H1 (cell line): ENCODE results near the gene MCRS1. TPM values are rescaled to one million over a fixed set of nuclear protein-coding genes. Genes with fewer than 3 reads are reported as not detected.
A peak's percentile ranks its signal among the peaks of the same experiment; 100 is the strongest.

ENCODE experiments used
- CTCF ChIA-PET: fragments of 300-600 bp; sonication (Branson Sonifier 250); formaldehyde crosslinking; loops from one replicate; lab custom pipeline; 2021; ENCODE audit not compliant: partially characterized antibody; lab: Charles Lee
- POLR2A ChIA-PET: fragments of 300-600 bp; sonication (Branson Sonifier 250); formaldehyde crosslinking; loops from one replicate; lab custom pipeline; 2021; ENCODE audit warnings: inconsistent platforms; ENCODE audit not compliant: partially characterized antibody; lab: Charles Lee
- DNase-seq, 2 experiments: peaks; one replicate each; pipeline versions ENCODE4 v3.0.0 to v3.0.0-alpha.2; 2010 to 2022; ENCODE audit warnings: low spot score in 2 of 2, low read depth in 1 of 2, mixed read lengths in 1 of 2
- FAIRE-seq: peaks from 2 replicates; lab custom pipeline; 2011; peaks lifted over from hg19 to GRCh38; lab: Jason Lieb, UNC
- H2AFZ ChIP-seq: 2 replicates; pipeline ENCODE4 v1.8.1; 2012; ENCODE audit warnings: low read length, inconsistent platforms
- H2AK5ac ChIP-seq: 2 replicates; pipeline ENCODE4 v1.6.1; 2013; ENCODE audit warnings: low read depth, low read length
- H2BK120ac ChIP-seq: replicated peaks from 2 replicates; pipeline ENCODE3; 2013; ENCODE audit warnings: low read depth, low read length, inconsistent platforms
- H2BK12ac ChIP-seq: 2 replicates; pipeline ENCODE4 v1.6.1; 2013; ENCODE audit warnings: low read depth, low read length
- H2BK15ac ChIP-seq: 2 replicates; pipeline ENCODE4 v1.6.1; 2013; ENCODE audit warnings: low read length
- H2BK20ac ChIP-seq: 2 replicates; pipeline ENCODE4 v1.6.1; 2013; ENCODE audit warnings: low read length
- H2BK5ac ChIP-seq: 2 replicates; pipeline ENCODE4 v1.6.1; 2013; ENCODE audit warnings: low read depth, low read length
- H3K14ac ChIP-seq: 2 replicates; pipeline ENCODE4 v1.6.1; 2013; ENCODE audit warnings: inconsistent platforms; ENCODE audit not compliant: insufficient read length
- H3K18ac ChIP-seq: 2 replicates; pipeline ENCODE4 v1.6.1; 2013; ENCODE audit warnings: low read length; ENCODE audit errors: extremely low read depth
- H3K23ac ChIP-seq: 2 replicates; pipeline ENCODE4 v1.6.1; 2013; ENCODE audit warnings: inconsistent platforms; ENCODE audit not compliant: insufficient read length
- H3K23me2 ChIP-seq: 2 replicates; pipeline ENCODE4 v1.6.1; 2013; ENCODE audit warnings: low read depth, low read length
- H3K27ac ChIP-seq: 2 replicates; pipeline ENCODE4 v1.6.1; 2011; ENCODE audit warnings: low read depth, low read length, inconsistent platforms
- H3K27me3 ChIP-seq, 4 experiments: replicated peaks in 1 of 4; 1 replicate in 1 of 4; 2 replicates in 3 of 4; pipeline versions ENCODE4 v1.6.1 to v1.8.1; 2011 to 2013; ENCODE audit warnings: low read length in 3 of 4, mild to moderate bottlenecking in 3 of 4, inconsistent platforms in 2 of 4, mixed read lengths in 2 of 4, moderate library complexity in 1 of 4; ENCODE audit not compliant: control insufficient read depth in 3 of 4, insufficient read depth in 3 of 4; ENCODE audit errors: extremely low read depth in 1 of 4
- H3K36me3 ChIP-seq, 4 experiments: 2 replicates each; pipeline versions ENCODE4 v1.6.1 to v1.8.1; 2011 to 2013; ENCODE audit warnings: mild to moderate bottlenecking in 4 of 4, low read length in 3 of 4, moderate library complexity in 2 of 4, control low read depth in 1 of 4, inconsistent platforms in 1 of 4; ENCODE audit not compliant: insufficient read depth in 4 of 4, control insufficient read depth in 2 of 4
- H3K4ac ChIP-seq: replicated peaks from 2 replicates; pipeline ENCODE3; 2013; ENCODE audit warnings: low read length, low read depth, mixed read lengths, inconsistent platforms; ENCODE audit not compliant: insufficient read length
- H3K4me1 ChIP-seq, 4 experiments: replicated peaks in 1 of 4; 1 replicate in 1 of 4; 2 replicates in 3 of 4; pipeline versions ENCODE4 v1.6.1 to v1.8.1; 2011 to 2013; ENCODE audit warnings: low read length in 3 of 4, inconsistent platforms in 2 of 4, mixed read lengths in 1 of 4; ENCODE audit not compliant: insufficient read depth in 4 of 4, control insufficient read depth in 3 of 4
- H3K4me2 ChIP-seq, 2 experiments: 2 replicates each; pipeline versions ENCODE4 v1.6.1 to v1.8.1; 2011 to 2013; ENCODE audit warnings: low read depth in 2 of 2, low read length in 2 of 2, control low read depth in 1 of 2, inconsistent platforms in 1 of 2, mild to moderate bottlenecking in 1 of 2; ENCODE audit not compliant: insufficient read depth in 1 of 2
- H3K4me3 ChIP-seq, 4 experiments: fragments of 200-600, 300-600 bp in 1 of 4; sonication (generic), shearing (Covaris generic), sonication (Bioruptor Twin) in 1 of 4; 2 replicates each; pipeline versions ENCODE4 v1.5.1 to v1.8.1; 2011 to 2016; ENCODE audit warnings: low read length in 4 of 4, low read depth in 3 of 4, control low read depth in 2 of 4, inconsistent platforms in 2 of 4, mild to moderate bottlenecking in 2 of 4, mixed read lengths in 1 of 4, moderate library complexity in 1 of 4; ENCODE audit not compliant: insufficient read depth in 2 of 4; ENCODE audit errors: extremely low read depth in 1 of 4
- H3K56ac ChIP-seq: replicated peaks from 2 replicates; pipeline ENCODE3; 2013; ENCODE audit warnings: low read depth, mild to moderate bottlenecking, mixed read lengths, low read length, inconsistent platforms; ENCODE audit not compliant: insufficient read length
- H3K79me1 ChIP-seq: 2 replicates; pipeline ENCODE4 v1.6.1; 2013; ENCODE audit warnings: low read depth, low read length, control low read depth
- H3K79me2 ChIP-seq, 2 experiments: 2 replicates each; pipeline versions ENCODE4 v1.6.1 to v1.8.1; 2012 to 2013; ENCODE audit warnings: low read length in 2 of 2, mild to moderate bottlenecking in 2 of 2, inconsistent platforms in 1 of 2; ENCODE audit not compliant: insufficient read depth in 2 of 2, control insufficient read depth in 1 of 2
- H3K9ac ChIP-seq, 4 experiments: replicated peaks in 1 of 4; 1 replicate in 1 of 4; 2 replicates in 3 of 4; pipeline versions ENCODE4 v1.6.1 to v1.8.1; 2011 to 2013; ENCODE audit warnings: low read depth in 3 of 4, low read length in 3 of 4, control low read depth in 2 of 4, mild to moderate bottlenecking in 2 of 4, moderate library complexity in 2 of 4, inconsistent platforms in 1 of 4; ENCODE audit errors: extremely low read depth in 1 of 4
- H3K9me3 ChIP-seq, 2 experiments: 2 replicates each; pipeline versions ENCODE4 v1.6.1 to v1.8.1; 2012 to 2013; ENCODE audit warnings: mild to moderate bottlenecking in 2 of 2, moderate library complexity in 2 of 2, control low read depth in 1 of 2, inconsistent platforms in 1 of 2, low read depth in 1 of 2, low read length in 1 of 2, mixed read lengths in 1 of 2; ENCODE audit not compliant: insufficient read depth in 2 of 2
- H4K20me1 ChIP-seq, 2 experiments: replicated peaks in 1 of 2; 2 replicates each; pipeline versions ENCODE3 to v1.8.1; 2011 to 2013; ENCODE audit warnings: inconsistent platforms in 2 of 2, low read length in 2 of 2, mild to moderate bottlenecking in 1 of 2; ENCODE audit not compliant: insufficient read depth in 2 of 2, control insufficient read depth in 1 of 2
- H4K5ac ChIP-seq: 2 replicates; pipeline ENCODE4 v1.6.1; 2013; ENCODE audit warnings: low read length, low read depth, mixed read lengths, inconsistent platforms; ENCODE audit not compliant: insufficient read length
- H4K8ac ChIP-seq: 2 replicates; pipeline ENCODE4 v1.8.0; 2013; ENCODE audit warnings: mild to moderate bottlenecking, moderate library complexity, low read length, inconsistent platforms; ENCODE audit not compliant: insufficient read depth; ENCODE audit errors: extremely low read depth
- H4K91ac ChIP-seq: replicated peaks from 2 replicates; pipeline ENCODE3; 2013; ENCODE audit warnings: low read length, mixed read lengths, inconsistent platforms; ENCODE audit not compliant: insufficient read length
- NRF1 ChIP-seq: IDR thresholded peaks from 2 replicates; pipeline ENCODE4 v1.6.1; 2011; ENCODE audit warnings: mild to moderate bottlenecking, low read depth, low read length, improper control_type of control experiment
- RNF2 ChIP-seq: fragments of 200-900, 300-1000 bp; sonication (generic); IDR thresholded peaks from 2 replicates; pipeline ENCODE4 v1.7.1; 2016; ENCODE audit warnings: borderline replicate concordance, low read depth, mild to moderate bottlenecking, antibody characterized with exemption, low read length; ENCODE audit not compliant: poor library complexity, severe bottlenecking; ENCODE audit errors: missing control alignments
- SAP30 ChIP-seq: fragments of 300-600 bp; sonication (generic); IDR thresholded peaks from 2 replicates; pipeline ENCODE4 v1.7.1; 2012; ENCODE audit warnings: low read length, moderate library complexity, mild to moderate bottlenecking, inconsistent platforms; ENCODE audit not compliant: insufficient read depth, insufficient replicate concordance
- SIN3A ChIP-seq, 2 experiments: IDR thresholded peaks in 1 of 2; conservative IDR thresholded peaks in 1 of 2; 2 replicates each; pipeline ENCODE4 v1.6.1; 2011 to 2012; ENCODE audit warnings: low read length in 2 of 2, improper control_type of control experiment in 1 of 2, low read depth in 1 of 2, mild to moderate bottlenecking in 1 of 2
- SP1 ChIP-seq: IDR thresholded peaks from 2 replicates; pipeline ENCODE4 v1.6.1; 2011; ENCODE audit warnings: low read depth, low read length
- WGBS, 2 experiments: shearing (Covaris generic) in 1 of 2; methylation state at CpG; one replicate each; pipeline versions ENCODE4 v1.1.6 to v1.1.7; 2013 to 2015; ENCODE audit warnings: low lambda C conversion rate in 2 of 2, mixed read lengths in 2 of 2, inconsistent platforms in 1 of 2, low coverage in 1 of 2, missing lambda C conversion rate in 1 of 2; ENCODE audit not compliant: insufficient replicate concordance in 2 of 2, insufficient coverage in 1 of 2, insufficient read length in 1 of 2; ENCODE audit errors: extremely low coverage in 1 of 2, missing lambda C conversion rate in 1 of 2; 5-methylcytosine and 5-hydroxymethylcytosine counted together
- polyA plus RNA-seq, 7 experiments: library from polyadenylated mRNA; depleted of rRNA in 3 of 7; stranded (reverse) in 5 of 7; unstranded in 2 of 7; fragments of >200 nt in 5 of 7; fragments of 200-250 nt in 2 of 7; gene quantifications; 1 replicate in 5 of 7; 2 replicates in 1 of 7; 4 replicates in 1 of 7; pipeline versions ENCODE4 v1.2.1 to v1.2.3, GENCODE V29; 2011 to 2013; ENCODE audit warnings: missing spikeins in 2 of 7, mixed read lengths in 2 of 7
- total RNA-seq: library from RNA; stranded (reverse); fragmentation: NEBNext Ultra II Directional; extraction: Animal tissue kit (Norgen Biotek cat#: 25700); gene quantifications from 2 replicates; pipeline ENCODE4 v1.2.1, GENCODE V29; 2021

Gene MCRS1
- total and polyA plus RNA-seq, 2 of the 8 experiments (the other 6 are each of a cell fraction or from before 2014, with no cell fraction given) = 90.3 to 139 TPM

GRCh38 chr12:49564686-49565405 lies 3.1 kb downstream of the MCRS1 start:
- DNase-seq = no peak
- Histone ChIP-seq H2BK12ac (no peak overlapping the region), H2AFZ (no peak overlapping the region), H2BK5ac (no peak overlapping the region)
- TF ChIP-seq SP1 = no peak
- TF ChIP-seq NRF1 = no peak
- TF ChIP-seq SAP30 = no peak
- TF ChIP-seq SIN3A (conservative IDR thresholded peaks at IDR 0.05 in 1 of 2, IDR thresholded peaks at IDR 0.05 in 1 of 2; ENCODE audit: low read depth in 1 of 2, low read length in 2 of 2) = no peak
- no peak for TF ChIP-seq RNF2
- TF ChIP-seq, all 59 proteins: peak for 0
- Histone ChIP-seq H3K4me1 (no peaks in the 10 kb centered on the region; a peak in 3 of 7 replicates), H3K27me3 (no peaks in the 10 kb centered on the region), H2BK15ac (no peak overlapping the region), H3K4ac (no peak overlapping the region), H3K56ac (no peak overlapping the region), H3K79me2 (peaks cover 0 to 25% of the 10 kb centered on the region in 2 experiments; a peak in 2 of 4 replicates), H3K14ac (no peak overlapping the region), H4K91ac (no peak overlapping the region), H4K5ac (no peak overlapping the region), H3K36me3 (peaks cover 20 to 47% (median 29%) of the 10 kb centered on the region in 4 experiments; a peak in 7 of 8 replicates), H3K4me3 (no peak overlapping the region), H3K79me1 (peaks cover 13% of the 10 kb centered on the region), H3K9ac (no peak overlapping the region), H3K4me2 (no peak overlapping the region), H3K18ac (no peak overlapping the region), H3K23me2 (peaks cover 6% of the 10 kb centered on the region; the same call in 1 of the 2 replicates), H3K9me3 (no peaks in the 10 kb centered on the region), H2AK5ac (no peak overlapping the region), H2BK20ac (no peak overlapping the region), H2BK120ac (no peak overlapping the region), H4K20me1 (peaks cover 0 to 10% of the 10 kb centered on the region in 2 experiments), H3K23ac (no peak overlapping the region), H4K8ac (0 out of 2 replicates have a peak overlapping the region, but pooled peaks have one; percentile 3), H3K27ac (no peak overlapping the region)
- WGBS, 2 experiments = 88% methylated on average over 8 of the region's 8 CpGs; no CpG with 5 or more reads in 1 of the 2 experiments
- CTCF ChIA-PET = interaction anchor here (0.7 to 7.7 kb wide), 5 partner anchors 12 to 233 kb away, joined by 3 to 115 read pairs (median 7); no protein-coding TSS in a partner anchor
- POLR2A ChIA-PET = interaction anchor here (1.1 to 9.1 kb wide), 4 partner anchors 12 to 128 kb away, joined by 3 to 72 read pairs (median 4); partner anchors contain the start of gene KCNH3
- FAIRE-seq = no peak
